GM23338 (cell line): ENCODE results near the gene NRIP1. TPM values are rescaled to one million over a fixed set of nuclear protein-coding genes. Genes with fewer than 3 reads are reported as not detected.

Experiments used
- ATAC-seq: fragments of 200-7000 bp; cut with Tn5 transposase; 3 replicates; pipeline ENCODE4 v1.9.1; 2020
- DNase-seq: peaks from one replicate; pipeline ENCODE4 v3.0.0-alpha.2; 2015; ENCODE audit warnings: low spot score
- H2AFZ ChIP-seq: fragments of 200-600 bp; sonication (generic); 2 replicates; pipeline ENCODE4 v1.8.0; 2016; ENCODE audit warnings: antibody characterized with exemption, mild to moderate bottlenecking, moderate library complexity
- H3F3A ChIP-seq: fragments of 200-600 bp; sonication (generic); replicated peaks from 2 replicates; pipeline ENCODE4 v1.8.0; 2017; ENCODE audit warnings: antibody characterized with exemption, mixed run types, low read depth
- H3K27ac ChIP-seq: fragments of 200-600 bp; sonication (generic); 2 replicates; pipeline ENCODE4 v1.6.1; 2016; ENCODE audit warnings: low read depth
- H3K27me3 ChIP-seq: fragments of 200-600 bp; sonication (generic); 2 replicates; pipeline ENCODE4 v1.8.0; 2016; ENCODE audit warnings: mild to moderate bottlenecking, mixed run types, moderate library complexity; ENCODE audit not compliant: insufficient read depth
- H3K36me3 ChIP-seq: fragments of 200-600 bp; sonication (generic); 2 replicates; pipeline ENCODE4 v1.8.0; 2016; ENCODE audit warnings: mild to moderate bottlenecking; ENCODE audit not compliant: insufficient read depth
- H3K4me1 ChIP-seq: fragments of 200-600 bp; sonication (generic); 2 replicates; pipeline ENCODE4 v1.8.0; 2016; ENCODE audit warnings: mild to moderate bottlenecking, moderate library complexity; ENCODE audit not compliant: insufficient read depth
- H3K4me2 ChIP-seq: fragments of 200-600 bp; sonication (generic); 2 replicates; pipeline ENCODE4 v1.7.1; 2017; ENCODE audit warnings: mixed run types
- H3K4me3 ChIP-seq: fragments of 200-600 bp; sonication (generic); 2 replicates; pipeline ENCODE4 v1.6.1; 2016; ENCODE audit warnings: mixed run types
- H3K79me2 ChIP-seq: fragments of 200-600 bp; sonication (generic); replicated peaks from 2 replicates; pipeline ENCODE4 v1.8.0; 2017; ENCODE audit warnings: mild to moderate bottlenecking; ENCODE audit not compliant: insufficient read depth
- H3K9me2 ChIP-seq: fragments of 200-600 bp; sonication (generic); 2 replicates; pipeline ENCODE4 v1.8.0; 2017; ENCODE audit not compliant: insufficient read depth
- H4K20me1 ChIP-seq: fragments of 200-600 bp; sonication (generic); replicated peaks from 2 replicates; pipeline ENCODE4 v1.8.0; 2017; ENCODE audit warnings: mild to moderate bottlenecking; ENCODE audit not compliant: insufficient read depth
- H3K27ac Mint-ChIP-seq: 2 replicates; pipeline ENCODE4 v1.8.0; 2020; ENCODE audit warnings: inconsistent platforms, mild to moderate bottlenecking, moderate library complexity, mixed read lengths
- H3K27me3 Mint-ChIP-seq: 3 replicates; pipeline ENCODE4 v1.8.0; 2022; ENCODE audit warnings: low read depth, mild to moderate bottlenecking, moderate library complexity, mixed read lengths, inconsistent platforms; ENCODE audit not compliant: insufficient read depth, poor library complexity
- H3K36me3 Mint-ChIP-seq: 3 replicates; pipeline ENCODE4 v1.8.0; 2021; ENCODE audit warnings: low read depth, mild to moderate bottlenecking, inconsistent platforms, moderate library complexity, mixed read lengths
- H3K4me1 Mint-ChIP-seq: 3 replicates; pipeline ENCODE4 v1.8.0; 2020; ENCODE audit warnings: mild to moderate bottlenecking, inconsistent platforms, mixed read lengths
- H3K4me3 Mint-ChIP-seq: 3 replicates; pipeline ENCODE4 v1.8.0; 2021; ENCODE audit warnings: moderate library complexity, mild to moderate bottlenecking, inconsistent platforms, mixed read lengths
- H3K9me3 Mint-ChIP-seq: 3 replicates; pipeline ENCODE4 v1.8.0; 2020; ENCODE audit warnings: moderate library complexity, mild to moderate bottlenecking, inconsistent platforms, mixed read lengths
- CREB1 ChIP-seq: fragments of 250-450 bp; sonication (Bioruptor Pico); IDR thresholded peaks from 2 replicates; pipeline ENCODE4 v1.5.0; 2020; ENCODE audit warnings: low read depth, mild to moderate bottlenecking, moderate library complexity
- CTCF ChIP-seq, 2 experiments: fragments of 200-600 bp in 1 of 2; sonication (generic) in 1 of 2; conservative IDR thresholded peaks; 2 replicates each; pipeline versions ENCODE4 v1.5.1 to v1.6.1; 2016 to 2017; ENCODE audit warnings: antibody characterized with exemption in 2 of 2, low read depth in 2 of 2, mild to moderate bottlenecking in 2 of 2, moderate library complexity in 1 of 2
- ETS1 ChIP-seq: IDR thresholded peaks from 2 replicates; pipeline ENCODE4 v1.6.1; 2016; ENCODE audit warnings: antibody characterized with exemption
- EZH2 ChIP-seq: fragments of 200-600 bp; sonication (generic); IDR thresholded peaks from one replicate; pipeline ENCODE4 v1.8.0; 2017; ENCODE audit warnings: antibody characterized with exemption, mild to moderate bottlenecking, low read depth; ENCODE audit not compliant: unreplicated experiment
- EZH2phosphoT487 ChIP-seq: fragments of 200-600 bp; sonication (generic); IDR thresholded peaks from one replicate; pipeline ENCODE4 v1.8.1; 2018; ENCODE audit warnings: antibody characterized with exemption; ENCODE audit not compliant: unreplicated experiment
- JUNB ChIP-seq: IDR thresholded peaks from one replicate; pipeline ENCODE4 v1.6.1; 2016; ENCODE audit warnings: antibody characterized with exemption; ENCODE audit not compliant: unreplicated experiment
- NANOG ChIP-seq: IDR thresholded peaks from 2 replicates; pipeline ENCODE4 v1.6.1; 2016; ENCODE audit warnings: antibody characterized with exemption, borderline replicate concordance
- POLR2AphosphoS5 ChIP-seq: IDR thresholded peaks from 2 replicates; pipeline ENCODE4 v1.6.1; 2016; ENCODE audit warnings: antibody characterized with exemption, low read depth
- REST ChIP-seq: IDR thresholded peaks from one replicate; pipeline ENCODE4 v1.6.1; 2018; ENCODE audit warnings: antibody characterized with exemption; ENCODE audit not compliant: unreplicated experiment
- STAT1 ChIP-seq: IDR thresholded peaks from one replicate; pipeline ENCODE4 v1.6.1; 2016; ENCODE audit warnings: antibody characterized with exemption; ENCODE audit not compliant: unreplicated experiment
- ZNF114 ChIP-seq: fragments of 250-450 bp; sonication (Bioruptor Pico); IDR thresholded peaks from 2 replicates; pipeline ENCODE4 v1.5.0; 2020; ENCODE audit warnings: mild to moderate bottlenecking, moderate library complexity
- ZNF331 ChIP-seq: fragments of 250-450 bp; sonication (Bioruptor Pico); IDR thresholded peaks from 2 replicates; pipeline ENCODE4 v1.5.0; 2020; ENCODE audit warnings: low read depth, mild to moderate bottlenecking, moderate library complexity
- polyA plus RNA-seq: library from polyadenylated mRNA; unstranded; fragments of >200 nt; fragmentation: Nextera tagmentation; extraction: Ambion mirVana; gene quantifications from 2 replicates; pipeline ENCODE4 v1.2.1, GENCODE V29; 2016
- total RNA-seq: library from RNA; depleted of rRNA; stranded (reverse); fragments of >200 nt; shearing (Covaris generic); gene quantifications from 2 replicates; pipeline ENCODE4 v1.2.3, GENCODE V29; 2014

NRIP1 gene
- total and polyA plus RNA-seq, 2 experiments from 2014 or later: 3.0 to 9.0 TPM

GRCh38 chr21:15053500-15053899, 11.3 kb downstream of the NRIP1 start (continued):
- no peak for TF ChIP-seq CTCF (conservative IDR thresholded peaks at IDR 0.05; ENCODE audit: low read depth in 2 of 2)
- no peak for TF ChIP-seq EZH2
- TF ChIP-seq STAT1: no peak
- no peak for TF ChIP-seq POLR2AphosphoS5
- TF ChIP-seq CREB1 (CRISPR knock-in tag): no peak

GRCh38 chr21:15052459-15052763, 12.4 kb downstream of the NRIP1 start:
- Histone ChIP-seq H3K36me3 (no peaks in the 10 kb centered on the region), H3K27me3 (no peaks in the 10 kb centered on the region), H3F3A (no peaks in the 10 kb centered on the region), H3K79me2 (peaks cover 95% of the 10 kb centered on the region), H3K9me2 (no peaks in the 10 kb centered on the region), H3K4me2 (no peak overlapping the region), H2AFZ (no peak overlapping the region), H4K20me1 (no peaks in the 10 kb centered on the region), H3K27ac (no peak overlapping the region), H3K4me3 (no peak overlapping the region), H3K4me1 (peaks cover 51% of the 10 kb centered on the region)
- ATAC-seq (no peak), DNase-seq (no peak)
- Mint-ChIP-seq H3K4me3 (no peak overlapping the region), H3K9me3 (no peaks in the 10 kb centered on the region), H3K4me1 (peaks cover 72% of the 10 kb centered on the region), H3K27ac (0 out of 2 replicates have a peak overlapping the region, but pooled peaks have one; percentile 29), H3K27me3 (peaks cover 2% of the 10 kb centered on the region), H3K36me3 (no peaks in the 10 kb centered on the region)
- TF ChIP-seq CTCF (conservative IDR thresholded peaks at IDR 0.05; ENCODE audit: low read depth in 2 of 2): no peak
- no peak for TF ChIP-seq ETS1
- TF ChIP-seq REST: no peak
- TF ChIP-seq EZH2phosphoT487: no peak
- no peak for TF ChIP-seq ZNF331
- no peak for TF ChIP-seq EZH2
- no peak for TF ChIP-seq STAT1
- TF ChIP-seq NANOG: no peak
- TF ChIP-seq JUNB: no peak
- no peak for TF ChIP-seq ZNF114
- no peak for TF ChIP-seq CREB1 (CRISPR knock-in tag)
- TF ChIP-seq POLR2AphosphoS5: no peak
